ENCODE measurements around the gene ANKS6. TPM values are rescaled to one million over a fixed set of nuclear protein-coding genes. Genes with fewer than 3 reads are reported as not detected.

Gene ANKS6
- total and polyA plus RNA-seq, 10 of the 15 experiments (the other 5 are each of a cell fraction or from before 2014, with no cell fraction given), result 2.0 to 16.2 (median 6.1) TPM

DNA sequence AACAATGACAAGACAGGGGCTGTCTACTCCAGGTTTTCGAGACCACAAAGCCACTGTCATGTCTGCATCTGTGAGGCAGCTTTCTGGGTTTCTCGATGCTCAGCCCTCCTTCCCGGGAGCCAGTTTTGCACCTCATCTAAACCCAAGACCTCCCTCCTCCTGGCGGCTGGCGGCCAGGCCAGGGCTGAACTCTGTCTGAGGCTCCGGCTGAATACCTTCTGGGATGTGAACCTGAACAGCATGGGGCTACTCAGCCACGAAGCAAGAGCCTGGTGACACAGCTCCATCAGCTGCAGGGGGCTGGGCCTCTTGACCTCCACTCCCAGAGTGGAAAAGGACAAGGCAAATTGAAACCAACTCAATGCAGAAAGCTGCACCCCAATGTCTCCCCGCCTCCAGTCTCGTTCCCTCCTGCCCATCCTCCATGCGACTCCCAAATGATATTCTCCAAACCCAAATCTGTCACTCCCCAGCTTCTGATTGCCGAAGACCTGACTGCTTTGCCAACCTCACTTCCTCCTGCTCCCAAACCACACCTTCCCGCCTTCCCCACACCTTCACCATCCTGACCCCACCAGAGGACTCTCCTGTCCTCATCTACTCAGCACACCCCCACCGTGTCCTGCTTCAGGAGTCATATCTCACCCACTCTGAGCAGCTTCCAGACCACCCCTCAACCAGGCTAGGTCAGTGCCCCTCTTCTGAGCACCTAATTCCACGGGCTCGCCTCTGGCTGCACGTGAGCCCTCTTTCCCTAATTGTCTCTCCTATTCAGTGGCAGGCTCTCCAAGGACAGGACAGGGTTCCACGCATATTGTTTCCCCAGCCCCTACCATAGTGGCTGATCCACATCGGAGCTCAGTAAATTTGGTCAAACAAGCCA, 4.5 kb downstream of the ANKS6 start:
- RAD21 ChIA-PET (ENCODE audit: unreplicated experiment), result interaction anchor here (1.6 kb wide), 1 partner anchor 255 kb away, joined by 3 read pairs; no protein-coding TSS in a partner anchor
- 54% methylated on average over 18 of the region's 18 CpGs for WGBS (ENCODE audit: insufficient coverage, insufficient replicate concordance, low lambda C conversion rate, missing lambda C conversion rate)
- H4K20me1 ChIP-seq (ENCODE audit: control insufficient read depth, insufficient read depth), result no peaks in the 10 kb centered on the region
- no peak overlapping the region for H3K4me3 ChIP-seq
- peaks cover 3% of the 10 kb centered on the region; the same call in 1 of the 2 replicates for H3K4me1 ChIP-seq (ENCODE audit: control insufficient read depth, insufficient read depth, low read length)
- CTCF ChIA-PET, result interaction anchor here (0.6 to 2.4 kb wide), 9 partner anchors 10 to 476 kb away, joined by 3 to 15 read pairs (median 3); no protein-coding TSS in a partner anchor
- peaks cover 0 to 2% of the 10 kb centered on the region in 2 experiments; a peak in 1 of 4 replicates for H3K27me3 ChIP-seq (replicated peaks in 1 of 2; ENCODE audit: control insufficient read depth in 2 of 2, insufficient read depth in 2 of 2, low read length in 1 of 2)
- no peak overlapping the region for H3K9ac ChIP-seq (ENCODE audit: control insufficient read depth, insufficient read depth, low read length)
- in situ Hi-C loops (cut with MboI) (loop anchor here (25.0 kb wide), 1 partner anchor 730 kb away; the partner anchor contains the start of gene NANS), intact Hi-C loops (cut with micrococcal nuclease; ENCODE audit: unreplicated experiment) (loop anchor here (1.0 kb wide), 2 partner anchors 256 to 477 kb away; no protein-coding TSS in a partner anchor)
- no peak for ATAC-seq
- DNase-seq (ENCODE audit: low read depth, low spot score), result no peak
- no peaks in the 10 kb centered on the region for H3K36me3 ChIP-seq (ENCODE audit: control insufficient read depth in 2 of 2, insufficient read depth in 2 of 2, low read length in 1 of 2)
- no peaks in the 10 kb centered on the region for H3K79me2 ChIP-seq (ENCODE audit: control insufficient read depth, insufficient read depth, low read length)
- no TSS peak for BruUV-seq (replicated peaks)
- SMC1A ChIA-PET (ENCODE audit: uncharacterized antibody, unreplicated experiment), result interaction anchor here (0.6 to 1.1 kb wide), 2 partner anchors 17 to 350 kb away, joined by 3 read pairs; no protein-coding TSS in a partner anchor
- H3K4me2 ChIP-seq (ENCODE audit: control insufficient read depth, insufficient read depth), result no peak overlapping the region
- TF ChIP-seq IKZF1 (conservative IDR thresholded peaks at IDR 0.05) (no peak), NFYA (IDR thresholded peaks at IDR 0.05; ENCODE audit: borderline replicate concordance, low read depth, low read length) (no peak), DPF2 (IDR thresholded peaks at IDR 0.05) (no peak), ZSCAN29 (IDR thresholded peaks at IDR 0.05) (no peak), ZBED1 (IDR thresholded peaks at IDR 0.05; ENCODE audit: borderline replicate concordance) (no peak), SMARCA5 (IDR thresholded peaks at IDR 0.05) (no peak), CREM (IDR thresholded peaks at IDR 0.05; ENCODE audit: low read depth) (no peak), MEF2A (IDR thresholded peaks at IDR 0.05; ENCODE audit: insufficient read depth, low read depth, low read length) (no peak)
- TF ChIP-seq, protein P1, sequence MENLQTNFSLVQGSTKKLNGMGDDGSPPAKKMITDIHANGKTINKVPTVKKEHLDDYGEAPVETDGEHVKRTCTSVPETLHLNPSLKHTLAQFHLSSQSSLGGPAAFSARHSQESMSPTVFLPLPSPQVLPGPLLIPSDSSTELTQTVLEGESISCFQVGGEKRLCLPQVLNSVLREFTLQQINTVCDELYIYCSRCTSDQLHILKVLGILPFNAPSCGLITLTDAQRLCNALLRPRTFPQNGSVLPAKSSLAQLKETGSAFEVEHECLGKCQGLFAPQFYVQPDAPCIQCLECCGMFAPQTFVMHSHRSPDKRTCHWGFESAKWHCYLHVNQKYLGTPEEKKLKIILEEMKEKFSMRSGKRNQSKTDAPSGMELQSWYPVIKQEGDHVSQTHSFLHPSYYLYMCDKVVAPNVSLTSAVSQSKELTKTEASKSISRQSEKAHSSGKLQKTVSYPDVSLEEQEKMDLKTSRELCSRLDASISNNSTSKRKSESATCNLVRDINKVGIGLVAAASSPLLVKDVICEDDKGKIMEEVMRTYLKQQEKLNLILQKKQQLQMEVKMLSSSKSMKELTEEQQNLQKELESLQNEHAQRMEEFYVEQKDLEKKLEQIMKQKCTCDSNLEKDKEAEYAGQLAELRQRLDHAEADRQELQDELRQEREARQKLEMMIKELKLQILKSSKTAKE (IDR thresholded peaks at IDR 0.05; ENCODE audit: low read depth, poor library complexity, severe bottlenecking), result no peak
- FAIRE-seq, result no peak
- H3K9me3 ChIP-seq (replicated peaks; ENCODE audit: control insufficient read depth, insufficient read depth, low read length), result no peaks in the 10 kb centered on the region
- POLR2A ChIA-PET, result no interaction called here
- H2AFZ ChIP-seq (ENCODE audit: control insufficient read depth, low read depth, low read length), result no peak overlapping the region
- no peak overlapping the region for H3K27ac ChIP-seq (ENCODE audit: control insufficient read depth, insufficient read depth)
